Measurements from ENCODE around the gene MOV10L1.
"Not testable (repeated sequence)": the region's sequence is repeated elsewhere in the genome, so short reads cannot be mapped to it uniquely, and the experiment has no call there.

Gene MOV10L1

DNA sequence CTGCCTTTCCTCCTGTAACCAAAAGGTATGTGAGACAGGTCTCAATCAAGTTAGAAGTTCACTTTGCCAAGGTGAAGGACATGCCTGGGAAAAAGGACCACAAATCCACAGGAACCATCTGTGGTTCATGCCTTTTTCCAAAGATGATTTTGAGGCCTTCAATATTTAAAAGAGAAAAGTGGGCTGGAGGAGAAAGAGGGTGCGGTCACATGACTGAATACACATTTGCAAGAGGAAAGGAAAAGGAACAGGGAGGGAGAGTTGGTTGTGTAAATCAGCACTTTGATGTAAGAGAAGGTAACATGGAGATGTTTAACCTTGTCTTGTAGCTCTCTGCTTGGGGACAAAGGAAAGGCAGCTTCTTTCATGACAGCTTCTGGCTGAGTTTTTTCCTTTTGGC lies 21.2 kb downstream of the MOV10L1 start:
- no peak for DNase-seq

DNA sequence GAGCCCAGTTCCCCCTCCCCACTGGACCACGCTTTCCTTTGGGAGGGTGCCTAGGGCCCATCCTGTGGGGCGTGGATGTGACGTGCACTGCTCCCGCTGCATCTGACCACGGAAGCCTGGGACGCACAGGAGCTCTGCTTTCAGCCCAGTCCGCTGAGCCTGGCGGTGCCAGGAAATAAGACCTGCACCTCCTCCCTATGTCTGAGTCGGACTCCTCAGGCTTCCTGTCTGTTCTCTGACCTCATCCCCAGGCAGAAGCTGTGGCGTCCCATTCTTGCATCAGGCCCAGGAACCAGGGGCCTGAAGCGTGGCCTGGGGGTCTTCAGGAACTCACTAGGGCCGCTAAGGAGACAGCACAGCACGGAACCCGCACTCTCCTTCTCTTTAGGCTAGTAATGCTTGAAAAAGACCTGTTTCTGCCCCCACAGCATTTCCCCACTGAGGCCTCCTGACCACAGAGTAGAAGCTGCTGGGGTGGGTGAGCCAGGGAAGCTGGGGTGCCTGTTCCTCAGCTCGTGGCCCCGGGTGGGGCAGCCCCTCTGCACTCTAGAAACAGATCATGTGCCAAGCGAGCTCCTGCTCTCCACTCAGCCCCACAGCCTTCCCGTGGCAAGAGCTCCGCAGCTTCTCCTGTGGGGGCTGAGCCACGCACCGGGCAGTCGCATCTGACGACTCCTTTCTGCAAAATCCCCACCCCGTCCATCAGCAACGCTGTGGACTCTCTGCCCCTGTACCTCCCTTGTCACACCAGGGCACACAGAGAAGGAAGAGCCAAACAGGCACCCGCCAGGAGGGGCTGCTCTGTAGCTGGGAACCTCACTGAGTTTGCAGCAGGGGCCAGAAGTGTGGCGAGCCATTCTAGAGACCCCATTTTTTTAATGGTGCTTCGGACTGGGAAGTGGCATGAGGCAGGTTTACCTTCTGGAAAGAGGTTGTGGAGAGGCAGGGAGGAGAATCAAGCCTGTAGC lies 22.6 kb downstream of the MOV10L1 start:
- DNase-seq: peak; percentile 86

DNA sequence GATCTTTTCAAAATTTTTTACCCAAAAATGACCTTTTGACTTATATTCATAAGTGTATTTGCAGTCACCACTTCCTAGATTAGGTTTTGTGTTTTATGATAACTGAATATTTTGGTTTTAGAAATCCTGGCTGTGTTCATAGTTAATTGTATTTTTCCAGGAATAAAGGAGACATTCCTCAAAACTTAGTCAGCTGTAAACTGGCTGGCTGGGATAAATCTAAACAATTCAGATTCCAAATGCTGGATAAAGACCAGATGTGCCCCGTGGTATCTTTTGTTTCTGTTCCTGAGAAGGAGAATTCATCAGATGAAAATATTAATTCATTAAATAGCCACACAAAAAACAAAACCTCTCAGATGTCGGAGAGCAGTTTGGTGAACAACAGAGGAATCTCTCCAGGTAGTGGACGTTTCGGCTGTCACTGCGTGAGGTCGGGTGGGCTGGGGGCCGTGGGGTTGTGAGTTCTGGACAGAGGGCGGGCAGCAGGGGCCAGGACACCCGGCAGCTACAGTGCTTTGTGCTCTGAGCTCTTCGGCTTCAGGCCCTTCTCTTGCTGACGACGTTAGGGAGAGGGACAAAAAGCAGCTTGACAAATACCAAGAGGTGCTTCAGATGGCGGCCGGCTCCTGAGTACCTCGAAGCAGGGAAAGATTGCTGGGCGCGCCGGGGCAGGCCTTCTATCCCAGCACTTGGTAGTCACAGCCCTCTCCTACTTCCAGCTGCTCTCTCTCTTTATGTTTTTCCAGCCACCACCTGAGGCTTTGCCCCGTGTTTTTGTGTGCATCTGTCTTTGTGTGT lies 24.6 kb downstream of the MOV10L1 start:
- peak; percentile 84 for DNase-seq

DNA sequence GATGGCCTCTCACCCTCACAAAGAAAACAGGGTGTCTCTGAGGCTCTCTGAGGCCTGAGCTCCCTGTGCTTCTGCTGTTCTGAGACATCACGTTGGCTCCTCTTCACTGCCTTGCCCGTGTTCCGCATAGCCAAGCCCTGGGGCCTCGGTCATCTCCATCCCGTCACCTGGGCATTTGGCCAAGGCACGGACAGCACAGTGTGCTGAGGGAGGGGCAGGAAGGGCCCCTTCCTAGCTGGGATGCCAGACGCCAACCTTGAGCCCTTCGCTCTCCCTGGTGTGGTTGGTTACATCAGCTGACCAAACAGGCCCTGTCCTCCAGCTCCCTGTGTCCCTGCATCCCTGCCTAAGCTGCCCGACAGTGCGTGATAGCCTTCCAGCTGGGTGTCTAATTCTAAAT lies 25.9 kb downstream of the MOV10L1 start:
- DNase-seq: no peak

DNA sequence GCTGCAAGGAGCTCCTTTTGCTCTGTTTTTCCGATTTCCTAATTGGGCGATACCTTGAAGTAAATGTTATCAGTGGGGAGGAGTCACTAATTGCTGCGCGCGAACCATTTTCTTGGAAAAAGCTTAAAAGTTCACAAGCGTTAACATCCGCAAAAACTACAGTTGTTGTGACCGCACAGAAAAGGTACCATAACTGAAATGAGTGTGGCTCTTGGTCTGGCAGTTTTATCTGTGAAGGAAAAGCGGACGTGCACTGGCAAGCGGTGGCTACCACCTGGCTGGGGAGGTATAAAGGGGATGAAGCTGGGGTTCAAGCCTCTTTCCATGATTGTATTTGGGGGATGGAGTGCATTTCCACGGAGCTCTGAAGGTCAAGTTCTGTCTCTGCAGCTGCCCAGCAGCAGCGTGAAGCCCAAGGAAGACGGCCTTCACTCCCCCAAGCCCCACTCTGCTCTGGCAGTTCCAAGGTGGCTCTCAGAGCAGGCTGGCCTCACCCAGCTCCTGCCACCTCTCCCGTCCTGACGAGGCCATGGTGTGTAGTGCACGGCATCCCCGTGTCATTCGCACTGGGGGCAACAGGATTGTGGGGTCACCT lies 27.5 kb downstream of the MOV10L1 start:
- no peak for DNase-seq

DNA sequence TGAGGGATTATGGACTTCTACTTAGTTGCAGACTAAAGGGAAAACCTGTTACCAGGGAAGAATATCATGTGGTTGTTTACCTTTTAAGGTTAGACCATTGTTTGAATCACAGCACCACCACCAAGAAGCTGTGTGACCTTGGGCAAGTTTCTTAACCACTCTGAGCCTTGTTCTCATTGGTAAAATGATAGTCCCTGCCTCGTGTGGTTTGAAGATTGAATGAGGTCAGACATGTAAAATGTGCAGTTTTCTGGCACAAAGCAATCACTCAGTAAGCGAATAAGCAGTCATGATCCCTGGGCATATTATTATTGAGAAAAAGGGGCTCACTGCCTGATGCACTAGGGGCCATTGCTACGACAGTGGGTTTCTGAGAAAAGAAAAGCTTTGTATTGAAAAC lies 28.3 kb downstream of the MOV10L1 start:
- peak; percentile 10 for DNase-seq

DNA sequence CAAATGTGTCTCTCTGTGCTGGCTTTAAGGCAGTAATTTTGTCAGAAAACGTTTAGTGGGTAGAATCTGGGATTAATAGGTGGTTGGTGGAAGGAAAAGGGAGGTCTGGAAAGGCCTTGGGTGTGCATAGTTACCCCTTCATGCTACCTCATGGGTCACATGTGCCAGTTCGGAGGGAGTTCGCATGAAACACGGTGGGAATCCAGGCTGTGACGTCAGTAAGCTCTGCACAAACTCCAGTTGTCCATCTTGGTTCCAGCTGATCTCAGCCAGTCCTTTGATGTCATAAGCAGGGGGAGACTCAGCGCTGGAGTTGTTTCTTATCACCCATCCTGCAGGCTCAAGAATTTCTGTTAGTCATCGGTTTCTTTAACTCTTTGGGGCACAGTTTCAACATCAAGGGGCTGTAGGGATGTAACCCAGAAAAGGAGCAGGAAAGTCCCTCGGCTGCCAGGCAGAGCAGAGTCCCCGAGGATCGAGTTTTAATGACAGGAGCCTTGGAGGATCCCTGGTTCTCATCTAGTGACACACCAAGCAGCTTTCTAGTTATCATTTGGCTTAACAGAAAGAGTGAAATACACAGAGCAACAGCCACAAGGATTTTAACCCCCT lies 28.9 kb downstream of the MOV10L1 start:
- peak; percentile 86 for DNase-seq

DNA sequence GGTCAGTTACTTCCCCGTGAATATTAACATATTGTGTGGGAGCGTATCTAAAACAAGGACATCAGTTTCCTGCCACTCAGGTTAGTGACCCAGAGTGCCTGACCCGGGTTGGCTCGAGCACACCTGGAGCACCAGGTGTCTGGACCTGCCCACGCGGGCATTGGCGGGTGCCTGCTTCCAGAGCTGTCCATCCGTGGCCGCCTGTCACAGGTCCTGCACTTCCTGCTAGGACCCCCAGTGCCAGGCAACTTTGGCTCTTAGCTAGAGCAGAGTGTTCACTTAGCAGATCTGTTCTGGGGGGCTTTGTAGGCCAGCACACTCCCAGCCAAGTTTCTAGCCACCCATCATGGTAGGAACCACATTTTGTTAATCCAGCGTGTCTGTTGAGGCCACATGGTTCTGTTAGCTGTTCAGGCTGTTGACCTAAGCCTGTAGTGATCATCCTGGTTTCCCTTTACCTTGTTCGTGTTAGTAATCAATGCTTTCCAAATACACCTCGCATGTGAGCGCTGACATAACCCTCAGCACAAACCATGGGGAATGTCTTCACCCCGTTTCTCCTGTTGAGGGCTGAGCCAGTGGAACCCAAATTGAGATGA lies 29.5 kb downstream of the MOV10L1 start:
- DNase-seq: no peak

DNA sequence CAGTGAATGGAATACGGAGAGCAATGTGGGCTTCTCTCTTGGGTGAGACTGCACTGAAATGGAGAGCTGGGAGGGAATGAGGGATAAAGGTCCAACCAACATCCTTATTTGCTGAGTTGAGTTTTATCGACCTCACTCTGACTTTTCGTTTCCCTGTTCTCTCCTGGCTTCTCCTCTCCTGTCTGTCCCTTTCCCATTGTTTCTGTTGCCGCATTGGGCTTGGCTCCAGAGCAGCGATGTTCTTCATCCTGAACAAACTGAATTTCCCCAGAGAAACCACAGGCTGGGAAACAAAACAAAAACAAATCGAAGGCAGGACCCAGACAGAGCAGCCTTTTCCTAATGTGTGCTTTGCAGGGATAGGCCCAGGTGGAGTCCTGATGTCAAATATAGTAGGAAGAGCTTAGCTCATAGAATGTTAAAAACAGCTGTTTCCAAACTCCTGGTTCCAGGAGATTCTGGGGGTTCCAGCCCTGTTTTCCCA lies 30.0 kb downstream of the MOV10L1 start:
- DNase-seq: no peak

DNA sequence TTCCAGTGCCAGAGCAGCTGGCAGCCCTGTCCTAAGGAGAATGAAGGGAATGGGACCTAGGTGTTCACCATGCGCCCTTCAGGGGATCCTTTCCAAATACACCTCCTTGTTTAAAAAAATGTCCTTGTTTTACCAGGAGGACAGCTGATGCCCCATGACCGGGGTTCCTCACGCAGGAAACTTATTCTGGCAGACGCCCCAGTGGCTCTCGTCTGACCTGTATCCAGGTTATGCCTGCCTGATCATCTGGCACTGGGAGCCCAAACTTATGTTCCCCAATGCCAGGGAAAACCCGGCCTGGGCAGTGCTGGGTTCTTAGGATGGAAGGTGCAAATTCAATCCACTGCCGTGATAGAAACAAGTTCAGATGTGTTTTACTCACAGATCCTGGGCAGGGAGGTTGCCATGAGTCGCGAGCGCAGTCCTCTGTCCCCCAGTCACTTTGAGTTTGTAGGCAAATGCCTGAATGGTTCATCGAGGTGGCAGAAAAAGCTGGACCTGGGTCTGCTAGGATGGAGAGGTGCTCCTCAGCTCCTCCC lies 31.5 kb downstream of the MOV10L1 start:
- no peak for DNase-seq

DNA sequence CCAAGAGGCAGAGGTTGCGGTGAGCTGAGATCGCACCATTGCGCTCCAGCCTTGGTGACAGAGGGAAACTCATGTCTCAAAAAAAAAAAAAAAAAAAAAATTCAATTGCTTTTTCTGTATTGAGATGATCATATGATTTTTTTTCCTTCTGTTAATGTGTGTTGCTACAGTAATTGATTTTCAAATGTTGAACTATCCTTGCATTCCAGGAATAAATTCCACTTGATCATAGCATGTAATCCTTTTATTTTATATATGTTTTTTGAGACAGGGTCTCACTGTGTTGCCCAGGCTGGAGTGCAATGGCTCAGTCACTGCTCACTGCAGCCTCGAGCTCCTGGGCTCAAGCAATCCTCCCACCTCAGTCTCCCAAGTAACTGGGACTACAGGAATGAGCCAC lies 33.3 kb downstream of the MOV10L1 start:
- DNase-seq: no peak

DNA sequence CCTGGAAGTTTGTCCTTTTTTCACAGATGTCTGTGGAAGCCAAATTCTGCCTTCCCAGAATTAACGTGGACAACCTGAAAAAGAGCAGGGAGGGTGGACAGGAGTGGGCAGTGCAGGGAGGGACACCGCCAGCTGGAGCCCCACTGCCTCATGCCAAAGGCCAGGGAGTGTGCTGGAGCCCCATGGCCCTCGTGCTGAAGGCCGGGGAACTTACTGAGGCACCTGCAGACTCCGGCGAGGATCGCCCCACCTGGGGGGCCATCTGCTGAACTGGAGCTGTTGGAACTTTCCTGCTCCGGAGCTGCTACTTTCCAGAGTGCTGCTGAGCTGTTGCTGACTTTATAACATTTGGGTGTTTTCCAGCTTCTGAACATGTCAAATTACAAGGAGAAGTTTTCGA lies 35.2 kb downstream of the MOV10L1 start:
- DNase-seq: no peak

DNA sequence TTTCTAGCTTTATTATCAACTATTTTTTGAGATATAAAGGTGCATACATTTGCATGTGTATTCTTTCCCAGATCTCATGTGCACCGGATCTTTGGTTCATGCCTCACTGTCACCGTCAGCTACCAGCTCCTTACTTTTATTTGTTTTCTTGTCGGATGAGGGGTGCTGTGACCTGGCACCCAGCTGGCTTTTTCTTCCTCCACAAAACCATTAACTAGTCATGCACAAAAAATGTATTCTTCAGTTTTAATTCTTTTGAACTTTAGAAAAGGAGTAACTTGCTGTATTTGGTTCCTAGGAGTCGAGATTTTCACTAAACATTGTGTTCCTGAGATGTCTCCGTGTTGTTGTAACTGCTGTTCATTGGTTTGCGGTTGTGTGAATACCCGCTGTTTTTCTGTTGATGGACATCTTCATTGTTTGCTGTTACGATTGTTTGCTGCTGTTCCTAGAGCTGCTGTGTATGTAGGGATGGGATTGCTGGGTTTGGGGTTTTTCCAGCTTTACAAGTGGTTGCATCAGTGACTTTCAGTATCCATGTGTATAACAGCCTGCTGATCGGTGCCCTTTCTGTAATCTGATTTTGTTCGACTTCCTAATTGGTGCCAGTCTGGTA lies 39.4 kb downstream of the MOV10L1 start:
- peak; percentile 31 for DNase-seq

DNA sequence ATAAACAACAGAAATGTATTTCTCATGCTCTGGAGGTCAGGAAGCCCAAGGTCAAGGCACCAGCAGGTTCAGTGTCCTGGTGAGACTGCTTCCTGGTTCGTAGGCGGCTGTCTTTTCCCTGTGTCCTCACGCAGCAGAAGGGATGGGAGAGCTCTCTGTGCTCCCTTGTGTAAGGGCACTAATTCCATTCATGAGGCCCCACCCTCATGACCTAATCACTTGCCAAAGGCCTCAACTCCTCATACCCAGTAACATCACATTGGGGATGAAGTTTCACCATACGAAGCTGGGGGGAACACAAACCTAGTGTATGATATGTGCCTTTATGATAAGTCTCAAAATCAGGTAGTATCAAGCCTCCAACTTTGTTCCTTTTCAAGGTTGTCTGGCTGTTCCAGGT lies 42.1 kb downstream of the MOV10L1 start:
- DNase-seq: no peak

DNA sequence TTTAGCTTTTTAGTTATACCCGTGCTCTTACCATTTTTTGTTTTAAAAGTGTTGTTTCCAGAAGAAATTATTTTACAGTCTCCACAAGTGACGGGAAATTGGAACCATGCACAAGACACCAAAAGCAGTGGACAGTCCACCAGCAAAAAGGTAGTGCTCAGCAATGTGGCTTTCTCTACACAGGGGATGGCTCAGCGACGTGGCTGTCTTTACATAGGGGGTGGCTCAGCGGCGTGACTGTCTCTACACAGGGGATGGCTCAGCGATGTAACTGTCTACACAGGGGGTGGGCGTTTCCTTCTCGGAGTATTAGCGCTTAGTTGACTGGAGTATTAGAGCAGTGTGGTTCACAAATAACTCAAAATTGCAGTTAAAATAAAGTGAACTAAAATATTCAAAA lies 44.7 kb downstream of the MOV10L1 start:
- no peak for DNase-seq

DNA sequence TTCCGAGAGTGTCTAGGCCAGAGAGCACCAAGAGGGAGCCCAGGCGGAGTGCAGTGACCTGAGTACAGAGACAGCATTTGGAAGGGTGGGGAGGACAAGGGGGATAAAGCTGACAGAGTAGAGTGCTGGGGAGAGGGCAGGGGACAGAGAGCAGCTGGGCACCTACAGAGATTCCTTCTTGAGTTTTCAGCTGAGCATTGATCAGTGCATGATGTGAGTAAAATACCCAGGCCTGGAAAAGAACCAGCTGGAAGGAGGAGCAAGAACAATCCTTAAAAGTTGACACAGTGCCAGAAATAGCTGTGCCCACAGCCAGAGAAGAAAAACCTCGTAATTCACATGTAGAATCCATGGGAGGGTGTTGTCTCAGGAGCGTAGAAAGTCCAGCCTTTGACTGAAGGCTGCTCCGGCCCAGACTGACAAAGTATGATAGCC lies 46.8 kb downstream of the MOV10L1 start:
- no peak for DNase-seq

DNA sequence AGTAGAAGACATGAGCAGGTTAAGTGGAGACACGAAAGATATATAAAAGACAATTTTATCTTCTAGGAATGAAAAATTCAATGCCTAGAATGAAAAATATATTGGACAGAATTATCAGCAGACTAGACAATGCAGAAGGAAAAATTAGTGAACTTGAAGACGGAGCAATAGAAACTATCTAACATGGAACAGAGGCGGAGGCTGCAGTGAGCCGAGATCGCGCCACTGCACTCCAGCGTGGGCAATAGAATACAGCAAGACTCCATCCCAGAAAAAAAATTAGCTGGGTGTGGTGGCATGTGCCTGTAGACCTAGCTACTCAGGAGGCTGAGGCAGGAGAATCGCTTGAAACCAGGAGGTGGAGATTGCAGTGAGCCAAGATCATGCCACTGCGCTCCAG lies 47.5 kb downstream of the MOV10L1 start:
- DNase-seq: not testable (repeated sequence)

DNA sequence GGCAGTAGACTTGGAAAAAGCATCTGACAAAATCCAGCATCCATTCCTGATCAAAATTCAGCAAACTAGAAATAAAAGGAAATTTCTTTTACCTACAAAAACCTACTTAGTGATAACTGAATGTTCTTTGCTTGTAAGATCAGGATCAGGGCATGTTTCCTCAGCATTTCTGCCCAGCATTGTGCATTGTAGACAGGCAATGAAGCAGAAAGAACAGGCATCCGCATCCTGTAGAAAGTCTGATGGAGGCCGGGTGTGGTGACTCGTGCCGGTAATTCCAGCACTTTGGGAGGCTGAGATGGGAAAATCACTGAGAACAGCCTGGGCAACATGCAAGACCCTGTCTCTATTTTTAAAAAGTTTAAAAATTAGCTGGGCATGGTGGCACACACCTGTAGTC lies 48.2 kb downstream of the MOV10L1 start:
- DNase-seq: no peak

DNA sequence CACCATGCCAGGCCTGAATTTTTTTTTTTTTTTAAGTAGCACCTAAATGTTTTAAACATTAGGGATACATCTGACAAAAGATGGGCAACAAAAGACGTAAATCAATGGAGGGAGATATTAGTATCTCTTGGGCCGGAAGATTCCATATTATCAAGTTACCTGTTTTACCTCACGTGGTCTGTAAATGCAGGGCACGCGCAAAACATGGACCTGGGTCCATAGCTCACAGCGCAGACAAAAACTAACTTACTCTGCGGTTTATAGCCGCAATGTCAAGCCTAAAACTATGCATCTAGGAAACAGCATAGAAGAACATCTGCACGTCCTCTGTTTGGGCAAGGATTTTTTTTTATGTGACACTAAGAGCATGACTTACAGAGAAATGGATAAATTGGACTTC lies 49.2 kb downstream of the MOV10L1 start:
- DNase-seq: no peak

DNA sequence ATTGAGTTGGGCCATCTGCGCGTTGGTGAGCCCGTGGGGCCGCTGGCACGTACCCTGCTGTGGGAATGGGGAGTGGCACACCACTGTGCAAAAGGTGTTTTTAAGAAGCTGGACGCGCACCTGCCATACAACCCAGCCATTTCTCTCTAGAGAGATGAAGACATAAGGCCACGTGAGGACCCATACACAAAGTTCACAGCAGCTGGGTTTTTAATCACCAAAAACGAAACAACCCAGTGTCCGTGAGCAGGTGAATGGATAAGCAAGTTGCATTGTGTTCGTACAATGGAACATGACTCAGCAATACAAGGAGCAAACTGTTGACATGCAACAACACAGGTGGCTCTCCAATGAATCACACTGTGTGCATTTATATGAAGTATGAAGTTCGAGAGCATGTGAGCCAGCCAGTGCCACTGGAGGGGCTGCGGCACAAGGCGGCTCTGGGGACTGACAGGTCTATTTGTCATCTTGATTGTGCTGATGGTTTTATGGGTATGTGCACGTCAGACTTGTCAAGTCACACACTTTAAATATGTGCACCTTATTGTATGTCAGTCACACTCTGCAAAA lies 50.1 kb downstream of the MOV10L1 start:
- no peak for DNase-seq

DNA sequence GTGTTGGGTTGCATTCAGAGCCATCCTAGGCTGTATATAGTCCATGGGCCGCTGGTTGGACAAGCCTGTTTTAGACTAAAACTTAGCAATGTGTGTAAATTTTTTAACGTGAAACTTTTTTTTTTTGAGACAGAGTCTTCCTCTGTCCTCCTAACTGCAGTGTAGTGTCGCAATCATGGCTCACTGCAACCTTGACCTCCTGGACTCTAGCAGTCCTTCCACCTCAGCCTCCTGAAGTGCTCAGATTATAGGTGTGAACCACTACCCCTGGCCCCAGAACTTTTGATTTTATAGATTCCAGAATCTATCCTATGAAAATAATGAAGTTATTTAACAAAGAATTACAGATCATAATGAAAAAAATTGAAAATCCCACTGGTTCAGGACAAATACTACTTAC lies 50.8 kb downstream of the MOV10L1 start:
- no peak for DNase-seq

Data from fibroblast of skin of right quadriceps (primary cell).